Measurements from ENCODE around the gene CD226.

DNA sequence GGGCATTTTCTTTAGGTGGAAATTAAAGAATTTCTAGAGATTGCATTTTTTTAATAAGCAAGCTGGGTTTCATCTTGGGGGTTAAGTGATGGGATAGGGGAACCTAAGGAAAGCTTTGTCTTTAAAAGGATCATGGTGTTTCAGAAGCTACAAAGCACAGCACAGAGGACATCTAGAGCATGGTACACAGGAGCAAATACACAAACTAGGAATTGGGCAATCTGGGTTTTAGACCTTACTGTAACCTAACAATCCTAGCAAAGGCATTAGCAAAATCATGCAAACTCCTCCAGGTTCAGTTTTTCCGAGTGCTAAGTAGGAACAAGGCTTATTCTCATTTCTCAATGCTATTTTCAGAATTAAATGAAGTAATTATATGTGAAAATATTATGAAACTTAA, 134.1 kb downstream of the CD226 start:
- TF ChIP-seq CTCF (IDR thresholded peaks at IDR 0.05), result no peak
- no peak for TF ChIP-seq POLR2A (IDR thresholded peaks at IDR 0.05)
